GM23338 (cell line): Measurements from ENCODE around the gene STXBP3. TPM values are rescaled to one million over a fixed set of nuclear protein-coding genes. Genes with fewer than 3 reads are reported as not detected.

ENCODE experiments used
- ATAC-seq: fragments of 200-7000 bp; cut with Tn5 transposase; 3 replicates; pipeline ENCODE4 v1.9.1; 2020
- DNase-seq: peaks from one replicate; pipeline ENCODE4 v3.0.0-alpha.2; 2015; ENCODE audit warnings: low spot score
- H2AFZ ChIP-seq: fragments of 200-600 bp; sonication (generic); 2 replicates; pipeline ENCODE4 v1.8.0; 2016; ENCODE audit warnings: antibody characterized with exemption, mild to moderate bottlenecking, moderate library complexity
- H3F3A ChIP-seq: fragments of 200-600 bp; sonication (generic); replicated peaks from 2 replicates; pipeline ENCODE4 v1.8.0; 2017; ENCODE audit warnings: antibody characterized with exemption, mixed run types, low read depth
- H3K27ac ChIP-seq: fragments of 200-600 bp; sonication (generic); 2 replicates; pipeline ENCODE4 v1.6.1; 2016; ENCODE audit warnings: low read depth
- H3K27me3 ChIP-seq: fragments of 200-600 bp; sonication (generic); 2 replicates; pipeline ENCODE4 v1.8.0; 2016; ENCODE audit warnings: mild to moderate bottlenecking, mixed run types, moderate library complexity; ENCODE audit not compliant: insufficient read depth
- H3K36me3 ChIP-seq: fragments of 200-600 bp; sonication (generic); 2 replicates; pipeline ENCODE4 v1.8.0; 2016; ENCODE audit warnings: mild to moderate bottlenecking; ENCODE audit not compliant: insufficient read depth
- H3K4me1 ChIP-seq: fragments of 200-600 bp; sonication (generic); 2 replicates; pipeline ENCODE4 v1.8.0; 2016; ENCODE audit warnings: mild to moderate bottlenecking, moderate library complexity; ENCODE audit not compliant: insufficient read depth
- H3K4me2 ChIP-seq: fragments of 200-600 bp; sonication (generic); 2 replicates; pipeline ENCODE4 v1.7.1; 2017; ENCODE audit warnings: mixed run types
- H3K4me3 ChIP-seq: fragments of 200-600 bp; sonication (generic); 2 replicates; pipeline ENCODE4 v1.6.1; 2016; ENCODE audit warnings: mixed run types
- H3K79me2 ChIP-seq: fragments of 200-600 bp; sonication (generic); replicated peaks from 2 replicates; pipeline ENCODE4 v1.8.0; 2017; ENCODE audit warnings: mild to moderate bottlenecking; ENCODE audit not compliant: insufficient read depth
- H3K9me2 ChIP-seq: fragments of 200-600 bp; sonication (generic); 2 replicates; pipeline ENCODE4 v1.8.0; 2017; ENCODE audit not compliant: insufficient read depth
- H4K20me1 ChIP-seq: fragments of 200-600 bp; sonication (generic); replicated peaks from 2 replicates; pipeline ENCODE4 v1.8.0; 2017; ENCODE audit warnings: mild to moderate bottlenecking; ENCODE audit not compliant: insufficient read depth
- H3K27ac Mint-ChIP-seq: 2 replicates; pipeline ENCODE4 v1.8.0; 2020; ENCODE audit warnings: inconsistent platforms, mild to moderate bottlenecking, moderate library complexity, mixed read lengths
- H3K27me3 Mint-ChIP-seq: 3 replicates; pipeline ENCODE4 v1.8.0; 2022; ENCODE audit warnings: low read depth, mild to moderate bottlenecking, moderate library complexity, mixed read lengths, inconsistent platforms; ENCODE audit not compliant: insufficient read depth, poor library complexity
- H3K36me3 Mint-ChIP-seq: 3 replicates; pipeline ENCODE4 v1.8.0; 2021; ENCODE audit warnings: low read depth, mild to moderate bottlenecking, inconsistent platforms, moderate library complexity, mixed read lengths
- H3K4me1 Mint-ChIP-seq: 3 replicates; pipeline ENCODE4 v1.8.0; 2020; ENCODE audit warnings: mild to moderate bottlenecking, inconsistent platforms, mixed read lengths
- H3K4me3 Mint-ChIP-seq: 3 replicates; pipeline ENCODE4 v1.8.0; 2021; ENCODE audit warnings: moderate library complexity, mild to moderate bottlenecking, inconsistent platforms, mixed read lengths
- H3K9me3 Mint-ChIP-seq: 3 replicates; pipeline ENCODE4 v1.8.0; 2020; ENCODE audit warnings: moderate library complexity, mild to moderate bottlenecking, inconsistent platforms, mixed read lengths
- CREB1 ChIP-seq: fragments of 250-450 bp; sonication (Bioruptor Pico); IDR thresholded peaks from 2 replicates; pipeline ENCODE4 v1.5.0; 2020; ENCODE audit warnings: low read depth, mild to moderate bottlenecking, moderate library complexity
- EZH2 ChIP-seq: fragments of 200-600 bp; sonication (generic); IDR thresholded peaks from one replicate; pipeline ENCODE4 v1.8.0; 2017; ENCODE audit warnings: antibody characterized with exemption, mild to moderate bottlenecking, low read depth; ENCODE audit not compliant: unreplicated experiment
- EZH2phosphoT487 ChIP-seq: fragments of 200-600 bp; sonication (generic); IDR thresholded peaks from one replicate; pipeline ENCODE4 v1.8.1; 2018; ENCODE audit warnings: antibody characterized with exemption; ENCODE audit not compliant: unreplicated experiment
- NANOG ChIP-seq: IDR thresholded peaks from 2 replicates; pipeline ENCODE4 v1.6.1; 2016; ENCODE audit warnings: antibody characterized with exemption, borderline replicate concordance
- STAT1 ChIP-seq: IDR thresholded peaks from one replicate; pipeline ENCODE4 v1.6.1; 2016; ENCODE audit warnings: antibody characterized with exemption; ENCODE audit not compliant: unreplicated experiment
- ZNF114 ChIP-seq: fragments of 250-450 bp; sonication (Bioruptor Pico); IDR thresholded peaks from 2 replicates; pipeline ENCODE4 v1.5.0; 2020; ENCODE audit warnings: mild to moderate bottlenecking, moderate library complexity
- ZNF331 ChIP-seq: fragments of 250-450 bp; sonication (Bioruptor Pico); IDR thresholded peaks from 2 replicates; pipeline ENCODE4 v1.5.0; 2020; ENCODE audit warnings: low read depth, mild to moderate bottlenecking, moderate library complexity
- polyA plus RNA-seq: library from polyadenylated mRNA; unstranded; fragments of >200 nt; fragmentation: Nextera tagmentation; extraction: Ambion mirVana; gene quantifications from 2 replicates; pipeline ENCODE4 v1.2.1, GENCODE V29; 2016
- total RNA-seq: library from RNA; depleted of rRNA; stranded (reverse); fragments of >200 nt; shearing (Covaris generic); gene quantifications from 2 replicates; pipeline ENCODE4 v1.2.3, GENCODE V29; 2014
- TF ChIP-seq, protein P1 (sequence below): fragments of 250-450 bp; sonication (Bioruptor Pico); IDR thresholded peaks from 2 replicates; pipeline ENCODE4 v1.5.0; 2020; ENCODE audit warnings: mild to moderate bottlenecking, moderate library complexity
- TF ChIP-seq, protein P2 (sequence below): IDR thresholded peaks from one replicate; pipeline ENCODE4 v1.6.1; 2018; ENCODE audit warnings: antibody characterized with exemption; ENCODE audit not compliant: unreplicated experiment
- TF ChIP-seq, protein P3 (sequence below), 2 experiments: fragments of 200-600 bp in 1 of 2; sonication (generic) in 1 of 2; conservative IDR thresholded peaks; 2 replicates each; pipeline versions ENCODE4 v1.5.1 to v1.6.1; 2016 to 2017; ENCODE audit warnings: antibody characterized with exemption in 2 of 2, low read depth in 2 of 2, mild to moderate bottlenecking in 2 of 2, moderate library complexity in 1 of 2

The STXBP3 gene
- total and polyA plus RNA-seq, 2 experiments from 2014 or later, result 28.5 to 37.4 TPM

DNA sequence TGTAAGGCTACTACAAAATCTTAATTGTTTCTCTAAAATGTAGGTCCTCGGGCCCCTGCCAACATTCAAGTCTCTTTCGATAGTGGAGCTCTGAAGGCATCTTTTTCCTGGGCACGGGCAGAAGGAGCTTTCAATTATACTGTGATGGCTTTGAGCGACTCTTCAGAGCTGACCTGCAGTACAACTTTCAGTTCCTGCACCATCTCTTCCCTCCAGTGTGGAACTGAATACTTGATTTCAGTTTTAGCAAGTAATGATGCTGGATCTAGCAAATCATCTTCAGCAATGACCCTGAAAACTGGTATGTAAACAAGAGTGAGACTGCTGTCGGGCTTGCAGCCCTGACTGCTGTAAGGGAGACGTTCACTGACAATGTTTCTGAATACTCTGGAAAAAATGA lies 24.2 kb upstream of the STXBP3 start (continued):
- TF ChIP-seq, protein P1, sequence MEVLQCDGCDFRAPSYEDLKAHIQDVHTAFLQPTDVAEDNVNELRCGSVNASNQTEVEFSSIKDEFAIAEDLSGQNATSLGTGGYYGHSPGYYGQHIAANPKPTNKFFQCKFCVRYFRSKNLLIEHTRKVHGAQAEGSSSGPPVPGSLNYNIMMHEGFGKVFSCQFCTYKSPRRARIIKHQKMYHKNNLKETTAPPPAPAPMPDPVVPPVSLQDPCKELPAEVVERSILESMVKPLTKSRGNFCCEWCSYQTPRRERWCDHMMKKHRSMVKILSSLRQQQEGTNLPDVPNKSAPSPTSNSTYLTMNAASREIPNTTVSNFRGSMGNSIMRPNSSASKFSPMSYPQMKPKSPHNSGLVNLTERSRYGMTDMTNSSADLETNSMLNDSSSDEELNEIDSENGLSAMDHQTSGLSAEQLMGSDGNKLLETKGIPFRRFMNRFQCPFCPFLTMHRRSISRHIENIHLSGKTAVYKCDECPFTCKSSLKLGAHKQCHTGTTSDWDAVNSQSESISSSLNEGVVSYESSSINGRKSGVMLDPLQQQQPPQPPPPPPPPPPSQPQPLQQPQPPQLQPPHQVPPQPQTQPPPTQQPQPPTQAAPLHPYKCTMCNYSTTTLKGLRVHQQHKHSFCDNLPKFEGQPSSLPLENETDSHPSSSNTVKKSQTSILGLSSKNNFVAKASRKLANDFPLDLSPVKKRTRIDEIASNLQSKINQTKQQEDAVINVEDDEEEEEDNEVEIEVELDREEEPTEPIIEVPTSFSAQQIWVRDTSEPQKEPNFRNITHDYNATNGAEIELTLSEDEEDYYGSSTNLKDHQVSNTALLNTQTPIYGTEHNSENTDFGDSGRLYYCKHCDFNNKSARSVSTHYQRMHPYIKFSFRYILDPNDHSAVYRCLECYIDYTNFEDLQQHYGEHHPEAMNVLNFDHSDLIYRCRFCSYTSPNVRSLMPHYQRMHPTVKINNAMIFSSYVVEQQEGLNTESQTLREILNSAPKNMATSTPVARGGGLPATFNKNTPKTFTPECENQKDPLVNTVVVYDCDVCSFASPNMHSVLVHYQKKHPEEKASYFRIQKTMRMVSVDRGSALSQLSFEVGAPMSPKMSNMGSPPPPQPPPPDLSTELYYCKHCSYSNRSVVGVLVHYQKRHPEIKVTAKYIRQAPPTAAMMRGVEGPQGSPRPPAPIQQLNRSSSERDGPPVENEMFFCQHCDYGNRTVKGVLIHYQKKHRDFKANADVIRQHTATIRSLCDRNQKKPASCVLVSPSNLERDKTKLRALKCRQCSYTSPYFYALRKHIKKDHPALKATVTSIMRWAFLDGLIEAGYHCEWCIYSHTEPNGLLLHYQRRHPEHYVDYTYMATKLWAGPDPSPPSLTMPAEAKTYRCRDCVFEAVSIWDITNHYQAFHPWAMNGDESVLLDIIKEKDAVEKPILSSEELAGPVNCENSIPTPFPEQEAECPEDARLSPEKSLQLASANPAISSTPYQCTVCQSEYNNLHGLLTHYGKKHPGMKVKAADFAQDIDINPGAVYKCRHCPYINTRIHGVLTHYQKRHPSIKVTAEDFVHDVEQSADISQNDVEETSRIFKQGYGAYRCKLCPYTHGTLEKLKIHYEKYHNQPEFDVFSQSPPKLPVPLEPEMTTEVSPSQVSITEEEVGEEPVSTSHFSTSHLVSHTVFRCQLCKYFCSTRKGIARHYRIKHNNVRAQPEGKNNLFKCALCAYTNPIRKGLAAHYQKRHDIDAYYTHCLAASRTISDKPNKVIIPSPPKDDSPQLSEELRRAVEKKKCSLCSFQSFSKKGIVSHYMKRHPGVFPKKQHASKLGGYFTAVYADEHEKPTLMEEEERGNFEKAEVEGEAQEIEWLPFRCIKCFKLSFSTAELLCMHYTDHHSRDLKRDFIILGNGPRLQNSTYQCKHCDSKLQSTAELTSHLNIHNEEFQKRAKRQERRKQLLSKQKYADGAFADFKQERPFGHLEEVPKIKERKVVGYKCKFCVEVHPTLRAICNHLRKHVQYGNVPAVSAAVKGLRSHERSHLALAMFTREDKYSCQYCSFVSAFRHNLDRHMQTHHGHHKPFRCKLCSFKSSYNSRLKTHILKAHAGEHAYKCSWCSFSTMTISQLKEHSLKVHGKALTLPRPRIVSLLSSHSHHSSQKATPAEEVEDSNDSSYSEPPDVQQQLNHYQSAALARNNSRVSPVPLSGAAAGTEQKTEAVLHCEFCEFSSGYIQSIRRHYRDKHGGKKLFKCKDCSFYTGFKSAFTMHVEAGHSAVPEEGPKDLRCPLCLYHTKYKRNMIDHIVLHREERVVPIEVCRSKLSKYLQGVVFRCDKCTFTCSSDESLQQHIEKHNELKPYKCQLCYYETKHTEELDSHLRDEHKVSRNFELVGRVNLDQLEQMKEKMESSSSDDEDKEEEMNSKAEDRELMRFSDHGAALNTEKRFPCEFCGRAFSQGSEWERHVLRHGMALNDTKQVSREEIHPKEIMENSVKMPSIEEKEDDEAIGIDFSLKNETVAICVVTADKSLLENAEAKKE (CRISPR knock-in tag), result no peak
- TF ChIP-seq CREB1 (CRISPR knock-in tag) (no peak), ZNF331 (no peak), EZH2phosphoT487 (no peak)
- TF ChIP-seq, protein P2, sequence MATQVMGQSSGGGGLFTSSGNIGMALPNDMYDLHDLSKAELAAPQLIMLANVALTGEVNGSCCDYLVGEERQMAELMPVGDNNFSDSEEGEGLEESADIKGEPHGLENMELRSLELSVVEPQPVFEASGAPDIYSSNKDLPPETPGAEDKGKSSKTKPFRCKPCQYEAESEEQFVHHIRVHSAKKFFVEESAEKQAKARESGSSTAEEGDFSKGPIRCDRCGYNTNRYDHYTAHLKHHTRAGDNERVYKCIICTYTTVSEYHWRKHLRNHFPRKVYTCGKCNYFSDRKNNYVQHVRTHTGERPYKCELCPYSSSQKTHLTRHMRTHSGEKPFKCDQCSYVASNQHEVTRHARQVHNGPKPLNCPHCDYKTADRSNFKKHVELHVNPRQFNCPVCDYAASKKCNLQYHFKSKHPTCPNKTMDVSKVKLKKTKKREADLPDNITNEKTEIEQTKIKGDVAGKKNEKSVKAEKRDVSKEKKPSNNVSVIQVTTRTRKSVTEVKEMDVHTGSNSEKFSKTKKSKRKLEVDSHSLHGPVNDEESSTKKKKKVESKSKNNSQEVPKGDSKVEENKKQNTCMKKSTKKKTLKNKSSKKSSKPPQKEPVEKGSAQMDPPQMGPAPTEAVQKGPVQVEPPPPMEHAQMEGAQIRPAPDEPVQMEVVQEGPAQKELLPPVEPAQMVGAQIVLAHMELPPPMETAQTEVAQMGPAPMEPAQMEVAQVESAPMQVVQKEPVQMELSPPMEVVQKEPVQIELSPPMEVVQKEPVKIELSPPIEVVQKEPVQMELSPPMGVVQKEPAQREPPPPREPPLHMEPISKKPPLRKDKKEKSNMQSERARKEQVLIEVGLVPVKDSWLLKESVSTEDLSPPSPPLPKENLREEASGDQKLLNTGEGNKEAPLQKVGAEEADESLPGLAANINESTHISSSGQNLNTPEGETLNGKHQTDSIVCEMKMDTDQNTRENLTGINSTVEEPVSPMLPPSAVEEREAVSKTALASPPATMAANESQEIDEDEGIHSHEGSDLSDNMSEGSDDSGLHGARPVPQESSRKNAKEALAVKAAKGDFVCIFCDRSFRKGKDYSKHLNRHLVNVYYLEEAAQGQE, result no peak

DNA sequence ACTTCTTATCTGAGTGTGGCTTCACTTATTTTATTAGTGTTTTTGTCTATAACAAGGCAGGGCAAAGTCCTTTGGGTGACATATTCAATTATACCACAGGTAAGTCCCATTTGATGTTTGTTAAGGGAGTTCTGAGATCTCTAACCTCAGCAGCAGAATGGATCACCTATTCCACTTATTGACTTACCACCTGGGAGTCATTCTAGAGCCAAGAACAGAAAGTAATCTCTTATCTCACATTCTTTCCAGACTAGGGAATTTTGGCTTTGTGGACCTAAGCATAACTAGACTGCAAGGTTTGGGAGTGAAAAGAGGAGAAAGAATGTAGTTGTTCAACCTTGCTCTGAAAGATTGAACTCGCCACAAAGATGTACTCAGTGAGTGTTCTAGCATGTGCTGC lies 20.6 kb upstream of the STXBP3 start:
- no peaks in the 10 kb centered on the region for H3K36me3 ChIP-seq
- H3K4me3 ChIP-seq, result no peak overlapping the region
- no peak overlapping the region for H3K4me2 ChIP-seq
- peaks cover under 1% of the 10 kb centered on the region; the same call in 1 of the 2 replicates for H3K9me2 ChIP-seq
- H3K27me3 Mint-ChIP-seq, result peaks cover 1% of the 10 kb centered on the region
- no peak overlapping the region for H3K27ac ChIP-seq
- no peak overlapping the region for H3K4me3 Mint-ChIP-seq
- ATAC-seq (no peak), DNase-seq (no peak)
- no peaks in the 10 kb centered on the region for H3K27me3 ChIP-seq
- no peak overlapping the region for H3K27ac Mint-ChIP-seq
- H3K79me2 ChIP-seq, result no peaks in the 10 kb centered on the region
- H3K9me3 Mint-ChIP-seq, result no peaks in the 10 kb centered on the region
- no peaks in the 10 kb centered on the region for H3F3A ChIP-seq
- peaks cover 7% of the 10 kb centered on the region for H3K4me1 Mint-ChIP-seq
- no peaks in the 10 kb centered on the region for H4K20me1 ChIP-seq
- no peaks in the 10 kb centered on the region; the same call in 1 of the 2 replicates for H3K4me1 ChIP-seq
- H3K36me3 Mint-ChIP-seq, result no peaks in the 10 kb centered on the region
- no peak overlapping the region for H2AFZ ChIP-seq
- TF ChIP-seq STAT1 (no peak), CREB1 (CRISPR knock-in tag) (no peak), ZNF331 (no peak), NANOG (no peak), EZH2phosphoT487 (no peak), EZH2 (no peak), ZNF114 (CRISPR knock-in tag) (no peak)
- TF ChIP-seq, protein P3, sequence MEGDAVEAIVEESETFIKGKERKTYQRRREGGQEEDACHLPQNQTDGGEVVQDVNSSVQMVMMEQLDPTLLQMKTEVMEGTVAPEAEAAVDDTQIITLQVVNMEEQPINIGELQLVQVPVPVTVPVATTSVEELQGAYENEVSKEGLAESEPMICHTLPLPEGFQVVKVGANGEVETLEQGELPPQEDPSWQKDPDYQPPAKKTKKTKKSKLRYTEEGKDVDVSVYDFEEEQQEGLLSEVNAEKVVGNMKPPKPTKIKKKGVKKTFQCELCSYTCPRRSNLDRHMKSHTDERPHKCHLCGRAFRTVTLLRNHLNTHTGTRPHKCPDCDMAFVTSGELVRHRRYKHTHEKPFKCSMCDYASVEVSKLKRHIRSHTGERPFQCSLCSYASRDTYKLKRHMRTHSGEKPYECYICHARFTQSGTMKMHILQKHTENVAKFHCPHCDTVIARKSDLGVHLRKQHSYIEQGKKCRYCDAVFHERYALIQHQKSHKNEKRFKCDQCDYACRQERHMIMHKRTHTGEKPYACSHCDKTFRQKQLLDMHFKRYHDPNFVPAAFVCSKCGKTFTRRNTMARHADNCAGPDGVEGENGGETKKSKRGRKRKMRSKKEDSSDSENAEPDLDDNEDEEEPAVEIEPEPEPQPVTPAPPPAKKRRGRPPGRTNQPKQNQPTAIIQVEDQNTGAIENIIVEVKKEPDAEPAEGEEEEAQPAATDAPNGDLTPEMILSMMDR (conservative IDR thresholded peaks at IDR 0.05; ENCODE audit: low read depth in 2 of 2), result no peak
